Pulmonary artery endothelial cell (primary cell): ENCODE measurements around the gene KDM8. TPM values are rescaled to one million over a fixed set of nuclear protein-coding genes. Genes with fewer than 3 reads are reported as not detected.
"Not testable (repeated sequence)": the region's sequence is repeated elsewhere in the genome, so short reads cannot be mapped to it uniquely, and the experiment has no call there.

Experiments
- DNase-seq: peaks from one replicate; pipeline ENCODE4 v3.0.0-alpha.2; 2011; ENCODE audit warnings: low read depth, low spot score
- total RNA-seq: library from RNA; depleted of rRNA; stranded (reverse); fragments of >200 nt; gene quantifications from 2 replicates; pipeline ENCODE4 v1.2.3, GENCODE V29; 2014

Gene KDM8
- total RNA-seq, 1 donor from 2014 or later = 2.0 TPM

DNA sequence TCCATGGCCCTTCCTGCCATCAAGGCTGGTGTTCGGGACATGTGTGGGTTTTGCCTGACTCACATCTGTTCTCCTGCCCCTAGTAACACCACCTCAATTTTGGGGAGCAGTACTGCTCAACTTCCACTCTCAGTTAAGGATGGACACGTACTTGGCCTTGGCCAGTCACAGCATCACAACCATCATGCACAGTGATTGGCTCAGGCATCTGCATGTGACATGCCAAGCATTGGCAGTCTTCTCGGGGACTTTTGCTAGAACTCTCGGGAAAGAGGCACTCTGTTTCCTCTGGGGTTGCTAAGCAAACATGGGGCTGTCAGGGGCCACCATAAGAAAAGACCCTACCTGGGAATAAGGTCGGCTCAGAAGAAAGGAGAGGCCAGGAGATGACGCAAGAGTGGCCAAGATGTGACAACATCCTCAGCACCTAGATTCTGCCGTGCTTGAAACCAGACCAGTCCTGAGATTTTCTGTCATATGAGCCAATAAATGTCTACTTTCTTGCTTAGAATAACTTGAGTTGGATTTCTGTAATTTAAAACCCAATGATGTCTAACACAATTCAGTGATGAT, 11.9 kb upstream of the KDM8 start:
- DNase-seq = no peak

GRCh38 chr16:27193300-27193990, 9.9 kb upstream of the KDM8 start:
- no peak for DNase-seq

GRCh38 chr16:27195076-27195741, 8.1 kb upstream of the KDM8 start:
- no peak for DNase-seq

GRCh38 chr16:27195941-27196595, 7.3 kb upstream of the KDM8 start:
- no peak for DNase-seq

DNA sequence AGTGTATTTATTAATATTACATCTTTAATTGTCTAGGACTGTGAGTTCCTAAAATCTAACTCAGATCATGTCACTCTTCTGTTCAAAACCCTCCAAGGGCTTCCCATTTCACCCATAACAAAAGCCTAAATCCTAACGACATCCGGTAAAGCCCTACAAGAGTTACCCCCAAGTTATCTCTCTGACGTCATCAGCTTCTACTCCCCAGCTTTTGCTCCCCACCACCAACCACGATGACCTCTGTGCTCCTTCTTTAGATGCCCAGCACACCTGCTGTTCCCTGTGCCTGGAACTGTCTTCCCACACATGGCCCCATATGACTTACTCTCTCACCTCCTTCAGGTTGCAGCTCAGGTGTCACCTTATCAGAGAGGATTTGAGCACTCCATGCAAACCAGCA, 6.3 kb upstream of the KDM8 start:
- DNase-seq = no peak

DNA sequence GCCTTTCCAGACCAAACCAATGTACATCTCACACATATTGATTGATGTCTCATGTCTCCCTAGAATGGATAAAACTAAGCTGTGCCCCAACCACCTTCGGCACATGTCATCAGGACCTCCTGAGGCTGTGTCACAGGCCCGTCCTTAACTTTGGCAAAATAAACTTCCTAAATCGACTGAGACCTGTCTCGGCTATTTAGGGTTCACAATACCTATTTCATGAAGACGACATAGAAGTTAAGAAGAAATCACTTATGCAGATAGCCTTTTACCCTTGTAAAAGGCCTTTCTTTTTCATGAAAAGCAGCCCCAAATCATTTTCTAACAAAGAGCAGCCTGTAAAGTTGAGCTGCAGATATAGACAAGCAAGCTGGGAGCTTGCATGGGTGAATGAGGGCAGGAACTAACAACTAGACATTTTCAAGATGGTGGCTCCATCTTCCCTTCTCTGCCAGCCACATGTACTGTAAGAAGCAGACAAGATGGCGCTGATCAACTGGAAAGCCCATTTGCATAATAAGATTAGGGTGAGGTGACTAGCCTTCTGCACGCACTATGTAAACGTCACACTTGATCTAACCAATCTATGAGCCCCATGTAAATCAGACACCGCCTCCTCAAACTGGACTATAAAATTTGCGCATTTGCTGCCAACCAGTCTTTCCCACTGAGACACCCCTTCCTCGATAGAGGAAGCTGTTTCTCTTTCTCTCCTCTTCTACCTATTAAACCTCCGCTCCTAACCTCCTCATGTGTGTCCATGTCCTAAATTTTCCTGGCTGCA, 4.7 kb upstream of the KDM8 start:
- DNase-seq = no peak

- no peak for DNase-seq
Observed at GRCh38 chr16:27199235-27199586, 4.1 kb upstream of the KDM8 start.

GRCh38 chr16:27199736-27200135, 3.6 kb upstream of the KDM8 start:
- DNase-seq = no peak

- not testable (repeated sequence) for DNase-seq
Observed at GRCh38 chr16:27200914-27201313, 2.4 kb upstream of the KDM8 start.

DNA sequence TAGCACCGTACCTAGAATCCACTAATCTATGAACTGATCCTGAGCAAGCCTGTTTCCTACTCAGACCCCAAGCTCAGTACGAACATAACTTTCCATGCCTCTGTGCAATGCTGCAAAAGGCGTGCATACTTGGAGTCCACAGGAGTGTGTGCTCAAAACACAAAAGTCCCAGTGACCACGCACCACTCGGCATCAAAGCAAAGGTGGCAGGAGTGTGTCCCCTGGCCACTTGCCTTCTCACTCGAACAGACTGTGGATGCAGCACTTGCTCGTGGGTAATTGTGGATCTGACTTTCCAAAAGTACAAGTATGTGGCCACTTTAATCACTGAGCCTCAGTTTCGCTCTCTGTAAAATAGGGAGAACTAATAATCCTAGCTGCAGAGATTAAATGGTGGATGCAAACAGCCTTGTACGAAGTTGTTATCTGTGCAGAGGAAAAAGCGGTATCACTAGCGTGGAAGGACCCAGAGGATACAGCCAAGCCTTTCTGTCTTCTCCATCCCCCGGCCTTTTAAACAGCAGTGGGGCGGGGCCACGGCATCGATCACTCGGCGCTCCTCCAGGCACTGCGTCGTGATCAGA, 311 bp upstream of the KDM8 start:
- peak; percentile 82 for DNase-seq

DNA sequence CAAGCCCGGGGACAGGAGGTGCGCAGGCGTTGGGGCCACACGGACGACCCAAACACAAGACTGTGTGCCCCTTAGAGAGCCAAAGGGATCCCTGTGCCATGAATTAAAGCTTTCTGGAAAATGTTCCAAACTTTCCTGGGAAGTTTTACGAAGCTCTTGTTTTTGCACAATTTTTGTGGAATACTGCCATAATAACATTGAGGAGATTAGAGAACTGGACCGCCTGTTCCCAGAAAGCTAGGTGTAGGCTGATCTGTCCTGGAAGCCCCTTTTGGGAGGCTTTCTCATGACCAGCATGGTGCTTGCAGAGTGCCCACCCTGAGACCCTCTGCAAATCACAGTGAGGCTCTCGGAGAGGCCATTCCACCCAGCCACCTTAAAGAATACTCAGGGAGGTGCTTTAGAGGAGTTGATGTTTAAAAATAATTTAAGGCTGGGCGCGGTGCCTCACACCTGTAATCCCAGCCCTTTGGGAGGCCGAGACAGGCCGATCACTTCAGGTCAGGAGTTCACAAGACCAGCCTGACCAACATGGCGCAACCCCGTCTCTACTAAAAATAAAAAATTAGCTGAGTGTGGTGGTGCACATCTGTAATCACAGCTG, 1.1 kb downstream of the KDM8 start:
- DNase-seq = no peak

DNA sequence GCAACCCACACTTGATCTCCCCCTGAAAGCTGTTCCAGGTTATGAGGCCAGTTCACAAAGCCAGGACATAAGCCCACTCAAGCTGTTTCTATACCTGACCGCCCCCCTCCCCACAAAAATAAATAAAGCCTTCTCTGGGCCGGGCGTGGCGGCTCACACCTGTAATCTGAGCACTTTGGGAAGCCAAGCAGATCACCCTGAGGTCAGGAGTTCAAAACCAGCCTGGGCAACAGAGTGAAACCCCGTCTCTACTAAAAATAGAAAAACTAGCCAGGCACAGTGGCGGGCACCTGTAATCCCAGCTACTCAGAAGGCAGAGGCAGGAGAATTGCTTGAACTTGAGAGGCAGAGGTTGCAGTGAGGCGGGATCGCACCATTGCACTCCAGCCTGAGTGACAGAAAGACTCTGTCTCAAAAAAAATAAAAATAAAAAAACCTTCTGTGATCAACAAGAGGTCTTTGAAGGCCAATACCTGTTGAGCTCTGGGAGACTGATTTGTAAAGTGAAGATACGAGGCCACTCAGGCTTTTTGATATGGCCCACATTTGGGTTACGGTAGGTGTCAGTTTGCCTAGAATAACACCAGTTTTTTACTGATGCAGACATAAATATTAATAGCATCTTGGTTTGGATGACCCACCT, 2.2 kb downstream of the KDM8 start:
- no peak for DNase-seq

- DNase-seq = not testable (repeated sequence)
Observed at GRCh38 chr16:27207121-27207520, 3.8 kb downstream of the KDM8 start.

DNA sequence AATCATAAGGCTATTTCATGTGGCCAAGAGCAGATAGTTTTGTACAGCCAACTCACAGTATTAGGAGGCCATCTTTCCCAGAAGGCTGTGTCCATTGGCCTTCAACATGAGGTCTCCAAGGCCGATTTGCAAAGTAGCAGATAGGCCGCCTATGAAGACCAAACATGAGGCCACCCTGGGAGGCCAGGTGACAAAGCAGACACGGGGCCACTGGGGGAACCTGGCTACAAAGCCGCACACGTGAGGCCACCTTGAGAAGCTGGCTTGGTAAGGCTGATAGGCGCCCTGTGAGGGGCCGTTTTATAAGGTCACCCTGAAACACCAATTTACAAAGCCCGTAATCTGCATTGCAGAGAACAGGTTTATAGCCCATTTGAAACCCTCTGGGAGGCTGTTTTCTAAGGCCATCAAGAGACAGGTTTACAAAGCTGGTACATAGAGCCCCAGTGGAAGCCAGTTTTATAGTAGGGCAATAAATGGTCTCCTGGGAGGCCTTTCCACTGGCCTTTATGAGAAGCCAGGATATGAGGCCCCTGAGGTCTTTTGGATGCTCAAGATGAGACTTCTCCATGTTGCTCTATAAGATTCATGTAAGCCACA, 4.9 kb downstream of the KDM8 start:
- no peak for DNase-seq

GRCh38 chr16:27208796-27209195, 5.5 kb downstream of the KDM8 start:
- DNase-seq = no peak

- no peak for DNase-seq
Observed at GRCh38 chr16:27209591-27209990, 6.3 kb downstream of the KDM8 start.

DNA sequence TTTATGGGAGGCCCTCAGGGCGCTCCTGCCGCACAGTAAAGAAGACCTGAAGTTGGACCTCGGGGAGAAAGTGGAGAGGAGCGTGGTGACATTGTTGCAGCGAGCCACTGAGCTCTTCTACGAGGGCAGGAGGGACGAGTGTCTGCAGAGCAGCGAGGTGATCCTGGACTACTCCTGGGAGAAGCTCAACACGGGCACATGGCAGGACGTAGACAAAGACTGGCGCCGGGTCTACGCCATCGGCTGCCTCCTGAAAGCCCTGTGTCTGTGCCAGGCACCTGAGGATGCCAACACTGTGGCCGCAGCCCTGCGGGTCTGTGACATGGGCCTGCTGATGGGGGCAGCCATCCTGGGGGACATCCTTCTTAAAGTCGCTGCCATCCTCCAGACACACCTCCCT, 6.8 kb downstream of the KDM8 start:
- no peak for DNase-seq

GRCh38 chr16:27211026-27211425, 7.7 kb downstream of the KDM8 start:
- DNase-seq = no peak

DNA sequence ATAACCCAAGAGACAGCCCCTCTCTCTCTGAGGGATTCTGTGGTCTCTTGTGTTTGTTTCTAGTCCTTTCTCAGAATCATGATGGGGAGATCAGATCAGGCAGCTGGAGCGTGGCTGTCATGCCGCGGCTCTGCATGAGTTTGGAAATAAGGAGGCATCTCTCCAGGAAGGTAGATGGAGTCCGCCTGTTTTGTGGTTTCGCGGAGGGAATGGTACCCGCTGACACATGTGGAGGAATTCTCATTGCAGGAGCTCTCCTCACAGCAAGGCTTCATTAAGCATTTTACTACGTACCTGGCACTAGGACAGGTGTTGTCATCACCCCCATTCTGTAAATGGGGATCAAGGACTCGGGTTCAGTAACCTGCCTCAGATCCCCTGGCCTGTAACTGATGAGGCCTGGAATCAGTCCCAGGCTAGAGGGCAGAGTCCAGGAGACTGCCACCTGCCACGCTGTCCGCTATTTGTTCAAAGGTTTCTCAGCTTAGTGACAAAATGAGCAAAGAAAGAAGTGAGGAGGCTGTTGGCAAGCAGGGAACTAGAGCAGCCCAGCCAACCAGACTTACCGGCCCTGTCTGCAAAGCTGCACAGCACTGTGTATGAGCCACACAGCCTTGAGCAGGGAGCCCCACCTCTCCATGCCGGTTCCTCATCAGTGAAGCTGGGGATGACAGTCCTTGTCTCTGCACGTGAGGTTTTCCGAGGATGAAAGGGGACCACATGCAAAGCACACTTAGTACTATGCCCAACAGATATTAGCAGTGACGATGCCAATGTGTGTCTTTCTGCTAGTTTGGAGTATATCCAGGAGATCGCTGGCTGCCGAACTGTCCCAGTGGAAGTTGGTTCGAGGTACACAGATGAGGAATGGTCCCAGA, 11.0 kb downstream of the KDM8 start:
- no peak for DNase-seq
